ENCODE results near the gene TMCC3. TPM values are rescaled to one million over a fixed set of nuclear protein-coding genes. Genes with fewer than 3 reads are reported as not detected.
"Not testable (repeated sequence)": the region's sequence is repeated elsewhere in the genome, so short reads cannot be mapped to it uniquely, and the experiment has no call there.

Gene TMCC3
- total RNA-seq, 1 donor from 2014 or later: 3.5 TPM

- Mint-ChIP-seq H3K27ac (ENCODE audit: unreplicated experiment) (no peak overlapping the region), H3K9me3 (ENCODE audit: unreplicated experiment) (no peaks in the 10 kb centered on the region), H3K4me3 (ENCODE audit: unreplicated experiment) (no peak overlapping the region), H3K36me3 (ENCODE audit: low read depth, unreplicated experiment) (no peaks in the 10 kb centered on the region), H3K4me1 (ENCODE audit: low read depth, unreplicated experiment) (no peaks in the 10 kb centered on the region), H3K27me3 (ENCODE audit: low read depth, unreplicated experiment) (peaks cover 6% of the 10 kb centered on the region)
- Histone ChIP-seq H3K27ac (ENCODE audit: low read depth, low read length) (no peak overlapping the region), H3K4me2 (ENCODE audit: low read length) (peak overlapping the region; percentile 26), H3K79me2 (ENCODE audit: insufficient read depth, low read length) (no peaks in the 10 kb centered on the region), H3K9me3 (ENCODE audit: insufficient read depth, low read depth, low read length) (no peaks in the 10 kb centered on the region), H2AFZ (ENCODE audit: low read depth, low read length) (no peak overlapping the region), H3K36me3 (ENCODE audit: insufficient read depth, low read length) (no peaks in the 10 kb centered on the region), H4K20me1 (ENCODE audit: insufficient read depth, low read length) (no peaks in the 10 kb centered on the region), H3K4me1 (ENCODE audit: insufficient read depth, low read length) (peaks cover 10% of the 10 kb centered on the region), H3K4me3 (ENCODE audit: insufficient read depth, low read depth, low read length) (no peak overlapping the region), H3K27me3 (ENCODE audit: insufficient read depth, low read length) (peaks cover 9% of the 10 kb centered on the region), H3K9ac (ENCODE audit: low read length) (no peak overlapping the region)
- TF ChIP-seq EZH2 (IDR thresholded peaks at IDR 0.05; ENCODE audit: insufficient read depth, low read length): no peak
- TF ChIP-seq CTCF (IDR thresholded peaks at IDR 0.05; ENCODE audit: insufficient read depth, low read depth, low read length): no peak
- FAIRE-seq (no peak), DNase-seq (ENCODE audit: low read depth) (peak; percentile 78)
These were observed 97.2 kb downstream of the TMCC3 start for GRCh38 chr12:94553130-94553519.

- H3K4me1 Mint-ChIP-seq (ENCODE audit: low read depth, unreplicated experiment): no peaks in the 10 kb centered on the region
- H3K27me3 Mint-ChIP-seq (ENCODE audit: low read depth, unreplicated experiment): no peaks in the 10 kb centered on the region
- Histone ChIP-seq H3K27me3 (ENCODE audit: insufficient read depth, low read length) (peaks cover 2% of the 10 kb centered on the region), H3K4me3 (ENCODE audit: insufficient read depth, low read depth, low read length) (no peak overlapping the region), H3K79me2 (ENCODE audit: insufficient read depth, low read length) (no peaks in the 10 kb centered on the region), H4K20me1 (ENCODE audit: insufficient read depth, low read length) (no peaks in the 10 kb centered on the region), H3K36me3 (ENCODE audit: insufficient read depth, low read length) (no peaks in the 10 kb centered on the region), H3K27ac (ENCODE audit: low read depth, low read length) (no peak overlapping the region), H3K9ac (ENCODE audit: low read length) (no peak overlapping the region), H3K4me2 (ENCODE audit: low read length) (no peak overlapping the region), H3K9me3 (ENCODE audit: insufficient read depth, low read depth, low read length) (no peaks in the 10 kb centered on the region), H2AFZ (ENCODE audit: low read depth, low read length) (no peak overlapping the region), H3K4me1 (ENCODE audit: insufficient read depth, low read length) (peaks cover 10% of the 10 kb centered on the region)
- H3K4me3 Mint-ChIP-seq (ENCODE audit: unreplicated experiment): no peak overlapping the region
- no peak for DNase-seq (ENCODE audit: low read depth)
- no peak overlapping the region for H3K27ac Mint-ChIP-seq (ENCODE audit: unreplicated experiment)
- H3K36me3 Mint-ChIP-seq (ENCODE audit: low read depth, unreplicated experiment): no peaks in the 10 kb centered on the region
- TF ChIP-seq CTCF (IDR thresholded peaks at IDR 0.05; ENCODE audit: insufficient read depth, low read depth, low read length) (no peak), EZH2 (IDR thresholded peaks at IDR 0.05; ENCODE audit: insufficient read depth, low read length) (no peak)
- FAIRE-seq: no peak
- no peaks in the 10 kb centered on the region for H3K9me3 Mint-ChIP-seq (ENCODE audit: unreplicated experiment)
These were observed 98.5 kb downstream of the TMCC3 start for GRCh38 chr12:94551810-94552209.

- Mint-ChIP-seq H3K4me3 (ENCODE audit: unreplicated experiment) (no peak overlapping the region), H3K4me1 (ENCODE audit: low read depth, unreplicated experiment) (no peaks in the 10 kb centered on the region), H3K9me3 (ENCODE audit: unreplicated experiment) (no peaks in the 10 kb centered on the region), H3K27me3 (ENCODE audit: low read depth, unreplicated experiment) (no peaks in the 10 kb centered on the region), H3K27ac (ENCODE audit: unreplicated experiment) (no peak overlapping the region), H3K36me3 (ENCODE audit: low read depth, unreplicated experiment) (no peaks in the 10 kb centered on the region)
- no peak overlapping the region for H3K4me2 ChIP-seq (ENCODE audit: low read length)
- H3K9me3 ChIP-seq (ENCODE audit: insufficient read depth, low read depth, low read length): no peaks in the 10 kb centered on the region
- no peaks in the 10 kb centered on the region for H3K79me2 ChIP-seq (ENCODE audit: insufficient read depth, low read length)
- no peak for FAIRE-seq
- H3K27me3 ChIP-seq (ENCODE audit: insufficient read depth, low read length): no peaks in the 10 kb centered on the region
- no peak for DNase-seq (ENCODE audit: low read depth)
- no peak overlapping the region for H3K27ac ChIP-seq (ENCODE audit: low read depth, low read length)
- H2AFZ ChIP-seq (ENCODE audit: low read depth, low read length): no peak overlapping the region
- TF ChIP-seq CTCF (IDR thresholded peaks at IDR 0.05; ENCODE audit: insufficient read depth, low read depth, low read length): no peak
- TF ChIP-seq EZH2 (IDR thresholded peaks at IDR 0.05; ENCODE audit: insufficient read depth, low read length): no peak
- H4K20me1 ChIP-seq (ENCODE audit: insufficient read depth, low read length): no peaks in the 10 kb centered on the region
- H3K4me1 ChIP-seq (ENCODE audit: insufficient read depth, low read length): peaks cover 10% of the 10 kb centered on the region
- H3K4me3 ChIP-seq (ENCODE audit: insufficient read depth, low read depth, low read length): no peak overlapping the region
- no peak overlapping the region for H3K9ac ChIP-seq (ENCODE audit: low read length)
- no peaks in the 10 kb centered on the region for H3K36me3 ChIP-seq (ENCODE audit: insufficient read depth, low read length)
These were observed 99.4 kb downstream of the TMCC3 start for GRCh38 chr12:94550964-94551363.

GRCh38 chr12:94548833-94549232 lies 101.5 kb downstream of the TMCC3 start:
- not testable (repeated sequence) for H3K36me3 ChIP-seq (ENCODE audit: insufficient read depth, low read length); H2AFZ ChIP-seq (ENCODE audit: low read depth, low read length); H3K27ac ChIP-seq (ENCODE audit: low read depth, low read length); H3K27ac Mint-ChIP-seq (ENCODE audit: unreplicated experiment); FAIRE-seq; H3K79me2 ChIP-seq (ENCODE audit: insufficient read depth, low read length); H3K4me1 Mint-ChIP-seq (ENCODE audit: low read depth, unreplicated experiment); H3K4me3 ChIP-seq (ENCODE audit: insufficient read depth, low read depth, low read length); H3K9me3 Mint-ChIP-seq (ENCODE audit: unreplicated experiment); DNase-seq (ENCODE audit: low read depth); H4K20me1 ChIP-seq (ENCODE audit: insufficient read depth, low read length); H3K9me3 ChIP-seq (ENCODE audit: insufficient read depth, low read depth, low read length); H3K36me3 Mint-ChIP-seq (ENCODE audit: low read depth, unreplicated experiment); H3K27me3 ChIP-seq (ENCODE audit: insufficient read depth, low read length); H3K4me2 ChIP-seq (ENCODE audit: low read length); H3K4me3 Mint-ChIP-seq (ENCODE audit: unreplicated experiment); H3K27me3 Mint-ChIP-seq (ENCODE audit: low read depth, unreplicated experiment); H3K9ac ChIP-seq (ENCODE audit: low read length)
- H3K4me1 ChIP-seq (ENCODE audit: insufficient read depth, low read length): peaks cover 10% of the 10 kb centered on the region

Data from astrocyte (in vitro differentiated cells and primary cell).